ENCODE results near the gene NBPF3.

GRCh38 chr1:21524220-21524619, 84.3 kb downstream of the NBPF3 start:
- TF ChIP-seq POLR2A (IDR thresholded peaks at IDR 0.05; ENCODE audit: low read depth, low read length), result no peak
- no peak for TF ChIP-seq POLR2AphosphoS5 (IDR thresholded peaks at IDR 0.05; ENCODE audit: low read depth, low read length)
- no peak for TF ChIP-seq TAF1 (IDR thresholded peaks at IDR 0.05; ENCODE audit: borderline replicate concordance, low read depth, low read length)
